HepG2 (cell line): ENCODE results near the gene EFNA2. TPM values are rescaled to one million over a fixed set of nuclear protein-coding genes. Genes with fewer than 3 reads are reported as not detected.
A peak's percentile ranks its signal among the peaks of the same experiment; 100 is the strongest.

Source experiments
- CEBPB ChIP-seq: IDR thresholded peaks from 2 replicates; pipeline ENCODE4 v1.6.1; 2011; ENCODE audit warnings: low read depth, low read length, improper control_type of control experiment, borderline replicate concordance
- GPN1 ChIP-seq: sonication (generic); formaldehyde crosslinking; IDR thresholded peaks from 2 replicates; pipeline ENCODE4 v1.5.1; 2020; ENCODE audit warnings: missing genetic modification reagents, borderline replicate concordance
- HMGXB3 ChIP-seq: sonication (generic); formaldehyde crosslinking; IDR thresholded peaks from 2 replicates; pipeline ENCODE4 v1.4.0; 2020; ENCODE audit warnings: missing genetic modification reagents, borderline replicate concordance
- KAT7 ChIP-seq: IDR thresholded peaks from 2 replicates; pipeline ENCODE4 v1.6.1; 2018; ENCODE audit warnings: borderline replicate concordance, missing compliant biosample characterization
- MEIS2 ChIP-seq: sonication (generic); formaldehyde crosslinking; IDR thresholded peaks from 2 replicates; pipeline ENCODE4 v1.9.0; 2021; ENCODE audit warnings: mild to moderate bottlenecking, missing genetic modification reagents
- MYNN ChIP-seq: sonication (generic); formaldehyde crosslinking; IDR thresholded peaks from 2 replicates; pipeline ENCODE4 v1.4.0; 2020; ENCODE audit warnings: mild to moderate bottlenecking, low read depth, missing genetic modification reagents
- PITX1 ChIP-seq: sonication (generic); formaldehyde crosslinking; IDR thresholded peaks from 2 replicates; pipeline ENCODE4 v1.5.1; 2020; ENCODE audit warnings: mild to moderate bottlenecking, missing genetic modification reagents
- PRDM15 ChIP-seq: sonication (generic); formaldehyde crosslinking; IDR thresholded peaks from 2 replicates; pipeline ENCODE4 v1.4.0; 2020; ENCODE audit warnings: missing genetic modification reagents
- RFXAP ChIP-seq: sonication (generic); formaldehyde crosslinking; IDR thresholded peaks from 2 replicates; pipeline ENCODE4 v1.4.0; 2020; ENCODE audit warnings: missing genetic modification reagents, borderline replicate concordance
- SP1 ChIP-seq, 2 experiments: fragments of 450-650 bp in 1 of 2; sonication (generic) in 1 of 2; formaldehyde crosslinking in 1 of 2; IDR thresholded peaks; 2 replicates each; pipeline versions ENCODE4 v1.4.0 to v1.6.1; 2016 to 2020; ENCODE audit warnings: missing genetic modification reagents in 1 of 2
- ZFP62 ChIP-seq: sonication (generic); formaldehyde crosslinking; IDR thresholded peaks from 2 replicates; pipeline ENCODE4 v1.4.0; 2020; ENCODE audit warnings: missing genetic modification reagents
- ZNF142 ChIP-seq: sonication (generic); formaldehyde crosslinking; IDR thresholded peaks from 2 replicates; pipeline ENCODE4 v1.4.0; 2020; ENCODE audit warnings: missing genetic modification reagents
- ZNF777 ChIP-seq: sonication (generic); formaldehyde crosslinking; IDR thresholded peaks from 2 replicates; pipeline ENCODE4 v1.4.0; 2020; ENCODE audit warnings: missing genetic modification reagents
- ZNF792 ChIP-seq: IDR thresholded peaks from 2 replicates; pipeline ENCODE4 v1.6.1; 2016
- polyA plus RNA-seq, 8 experiments: library from polyadenylated mRNA; depleted of rRNA in 3 of 8; stranded (reverse) in 7 of 8; unstranded in 1 of 8; fragments of >200 nt; fragmentation: Illumina TruSeq in 4 of 8; extraction: Trizol in 4 of 8; gene quantifications; 2 replicates each; pipeline versions ENCODE4 v1.2.1 to v1.2.3, GENCODE V29; 2011 to 2016; ENCODE audit warnings: low read depth in 4 of 8, missing spikeins in 1 of 8, mixed read lengths in 1 of 8; ENCODE audit not compliant: insufficient read depth in 1 of 8
- total RNA-seq, 5 experiments: library from RNA; depleted of rRNA; stranded (reverse); fragments of >200 nt; fragmentation: Illumina TruSeq; extraction: Trizol; gene quantifications; 2 replicates each; pipeline ENCODE4 v1.2.3, GENCODE V29; 2016; ENCODE audit warnings: low read depth in 1 of 5

The EFNA2 gene
- total and polyA plus RNA-seq, 2 of the 13 experiments (the other 11 are each of a cell fraction or from before 2014, with no cell fraction given), result 6.0 to 9.9 TPM

- no peak for TF ChIP-seq ZNF142
- TF ChIP-seq GPN1 (CRISPR knock-in tag), result no peak
- no peak for TF ChIP-seq ZNF792 (CRISPR knock-in tag)
- TF ChIP-seq SP1 (IDR thresholded peaks at IDR 0.05), result no peak
- no peak for TF ChIP-seq SP1 (CRISPR knock-in tag; IDR thresholded peaks at IDR 0.05)
- TF ChIP-seq HMGXB3 (CRISPR knock-in tag), result no peak
- TF ChIP-seq PITX1 (CRISPR knock-in tag), result no peak
- no peak for TF ChIP-seq ZNF777 (CRISPR knock-in tag)
- TF ChIP-seq ZFP62 (CRISPR knock-in tag), result no peak
- 0 out of 2 replicates have a peak, but pooled peaks have one; percentile 39 for TF ChIP-seq KAT7
- no peak for TF ChIP-seq MYNN (CRISPR knock-in tag)
- no peak for TF ChIP-seq MEIS2 (CRISPR knock-in tag)
- no peak for TF ChIP-seq RFXAP (CRISPR knock-in tag)
- TF ChIP-seq CEBPB, result peak; percentile 48; the same call in 1 of the 2 replicates
- TF ChIP-seq PRDM15 (CRISPR knock-in tag), result peak; percentile 56; the same call in 1 of the 2 replicates
Observed at GRCh38 chr19:1251330-1252220, 34.1 kb upstream of the EFNA2 start (continued).
